Raji (cell line): ENCODE data around the gene UCK2.
A peak's percentile ranks its signal among the peaks of the same experiment; 100 is the strongest.

Experiments
- POLR2A ChIP-seq: IDR thresholded peaks from 2 replicates; pipeline ENCODE4 v1.6.1; 2011; ENCODE audit warnings: low read depth, low read length, control low read depth; ENCODE audit not compliant: insufficient read depth

The UCK2 gene

GRCh38 chr1:165827268-165828102 is at the start of gene UCK2:
UCK2 (plus strand) TSS chr1:165827614; CDS start chr1:165827834, 220 bp downstream.
- TF ChIP-seq POLR2A: peak; percentile 80

GRCh38 chr1:165787741-165788140 is 39.7 kb upstream of the UCK2 start:
- TF ChIP-seq POLR2A: no peak

DNA sequence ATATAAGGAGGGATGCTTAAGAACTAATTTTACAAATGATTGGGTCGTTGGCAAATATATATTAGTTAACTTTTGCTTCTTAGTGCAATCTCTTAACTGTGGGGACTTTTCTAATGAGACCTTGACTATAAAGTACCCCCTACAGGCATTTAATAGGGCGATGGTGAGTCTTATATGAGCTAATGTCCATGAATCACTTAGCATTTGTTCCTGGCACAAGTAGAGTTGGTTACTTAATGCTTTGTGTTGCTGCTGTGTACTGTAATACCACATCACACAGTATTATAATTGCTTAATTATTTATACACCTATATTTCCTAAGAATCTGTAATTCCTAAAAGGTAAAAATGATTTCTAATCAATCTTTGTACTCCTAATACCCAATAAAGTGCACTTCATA is 33.5 kb upstream of the UCK2 start:
- no peak for TF ChIP-seq POLR2A

DNA sequence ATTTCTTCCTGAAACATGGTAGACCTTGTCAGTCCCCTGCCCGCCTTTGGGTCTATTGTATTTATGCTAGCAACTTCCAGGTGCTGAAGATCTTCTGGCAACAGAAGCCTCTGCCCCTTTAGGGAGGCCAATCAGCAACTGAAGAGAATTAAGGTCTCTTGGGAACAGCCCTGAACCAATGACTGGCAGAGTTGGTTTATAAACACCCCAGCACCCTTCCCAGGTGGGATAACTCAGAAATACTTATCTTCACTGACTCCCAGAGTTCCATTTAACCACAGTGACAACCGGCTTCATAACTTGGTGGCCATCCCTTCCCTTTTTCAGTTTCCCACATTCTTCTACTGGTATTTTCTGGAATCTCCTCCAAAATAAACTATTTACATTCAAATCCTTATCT is 31.5 kb upstream of the UCK2 start:
- TF ChIP-seq POLR2A: no peak

DNA sequence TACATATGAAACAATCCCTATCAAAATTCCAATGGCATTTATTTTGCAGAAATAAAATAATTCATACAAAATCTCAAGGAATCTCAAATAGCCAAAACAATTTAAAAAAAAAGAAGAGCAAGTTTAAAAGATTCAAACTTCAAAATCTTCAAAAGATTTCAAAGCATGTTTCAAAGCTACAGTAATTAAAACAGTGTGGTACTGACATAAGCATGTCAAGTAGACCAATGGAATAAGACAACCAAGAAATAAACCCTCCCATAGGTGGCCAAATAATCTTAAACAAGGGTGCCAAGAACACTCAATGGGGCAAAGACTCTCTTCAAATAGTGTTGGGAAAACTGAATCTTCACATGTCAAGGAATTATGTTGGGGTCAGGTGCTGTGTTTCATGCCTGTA is 28.0 kb upstream of the UCK2 start:
- TF ChIP-seq POLR2A: no peak

DNA sequence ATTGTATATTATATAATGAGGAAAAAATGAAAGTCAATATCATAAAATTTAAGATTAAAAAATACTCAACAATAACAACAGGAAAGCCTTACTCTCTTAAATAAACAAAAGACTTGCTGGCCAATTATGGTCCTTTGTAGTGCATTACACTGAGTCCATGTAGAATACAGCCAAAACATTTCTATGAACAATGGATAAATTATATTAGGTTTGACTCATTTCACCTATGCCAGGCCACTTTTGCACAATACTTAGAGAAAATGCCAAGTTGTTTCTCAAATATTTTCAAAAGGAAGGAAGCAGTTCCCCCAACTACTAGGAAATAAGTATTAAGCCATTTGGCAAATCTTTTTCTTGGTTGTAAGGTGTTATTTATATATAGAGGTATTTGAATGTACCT is 19.8 kb upstream of the UCK2 start:
- TF ChIP-seq POLR2A: no peak

DNA sequence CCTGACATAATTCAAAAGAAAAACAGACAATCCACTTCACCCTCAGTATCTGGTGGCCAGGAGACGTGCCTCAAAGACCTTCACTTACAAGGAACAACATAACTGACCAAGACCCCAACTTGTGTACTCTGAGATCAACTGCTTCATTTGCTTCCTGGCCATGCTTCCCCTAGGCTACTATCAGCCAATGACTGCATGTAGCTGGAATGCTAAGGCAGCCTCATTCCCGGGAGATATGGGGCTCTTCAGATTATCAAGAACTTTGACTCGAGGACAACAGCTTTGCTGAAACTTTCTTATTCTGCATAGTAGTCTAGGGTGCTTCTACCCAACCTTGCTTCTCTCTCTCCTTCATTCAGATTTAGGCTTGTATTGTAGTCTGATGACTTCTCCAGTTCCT is 11.7 kb upstream of the UCK2 start:
- TF ChIP-seq POLR2A: no peak

- TF ChIP-seq POLR2A: no peak
Observed at GRCh38 chr1:165816157-165816556, 11.3 kb upstream of the UCK2 start.

DNA sequence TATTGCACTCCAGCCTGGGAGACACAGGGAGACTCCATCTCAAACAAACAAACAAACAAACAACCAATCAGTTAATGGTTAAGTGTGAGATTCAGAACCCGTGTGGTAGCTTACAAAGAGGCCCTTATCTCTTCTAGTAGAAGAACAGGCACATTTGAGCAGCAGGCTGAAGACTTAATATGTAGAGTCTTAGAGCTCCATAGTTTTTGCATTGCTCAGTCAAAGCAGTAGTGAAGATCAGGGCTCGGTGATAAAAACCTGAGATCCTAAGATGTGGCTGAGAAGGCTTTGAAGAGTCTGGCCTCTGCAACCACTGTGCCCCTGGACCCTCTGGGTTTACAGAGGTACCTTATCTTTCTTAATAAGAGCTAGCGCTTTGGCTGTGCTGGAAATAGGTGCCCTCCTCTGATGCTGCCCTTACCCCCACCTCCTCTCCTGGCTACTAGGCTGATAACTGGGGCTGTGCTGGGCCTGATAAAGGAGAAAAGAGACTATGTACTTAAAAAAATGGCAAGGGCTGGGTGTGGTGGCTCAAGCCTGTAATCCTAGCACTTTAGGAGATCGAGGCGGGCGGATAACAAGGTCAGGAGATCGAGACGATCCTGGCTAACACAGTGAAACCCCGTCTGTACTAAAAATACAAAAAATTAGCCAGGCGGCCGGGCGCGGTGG is 10.5 kb upstream of the UCK2 start:
- no peak for TF ChIP-seq POLR2A

DNA sequence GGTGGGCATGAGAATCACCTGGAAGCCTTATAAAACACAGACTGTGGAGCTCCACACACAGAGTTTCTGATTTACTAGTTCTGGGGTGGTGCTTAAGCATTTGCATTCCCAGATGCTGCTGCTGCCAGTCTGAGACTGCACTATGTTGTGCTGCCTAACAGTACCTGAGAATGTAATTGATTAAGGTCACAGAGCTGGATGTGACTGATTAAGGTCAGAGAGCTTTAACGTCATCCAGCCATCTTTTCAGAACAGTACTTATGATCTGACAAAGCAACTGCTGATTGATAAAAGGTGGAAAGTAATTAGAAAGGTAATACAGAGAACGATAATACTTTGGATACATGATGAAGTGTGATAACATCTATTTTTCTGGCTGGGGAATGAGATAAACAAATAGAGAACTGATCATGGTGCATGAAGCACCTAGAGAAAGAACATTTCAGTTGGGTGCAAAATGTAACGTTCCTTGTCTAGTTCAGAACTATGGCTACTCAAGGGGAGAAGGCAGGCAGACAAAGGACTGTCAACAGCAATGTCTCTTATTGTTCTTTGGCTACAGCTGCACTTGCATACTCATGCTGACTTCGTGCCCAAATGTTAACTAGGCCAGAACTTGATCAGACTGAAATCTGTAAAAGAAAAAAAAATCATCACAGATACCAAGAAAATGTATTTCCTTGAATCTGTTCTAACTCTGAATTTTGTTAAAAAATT is 3.7 kb upstream of the UCK2 start:
- TF ChIP-seq POLR2A: no peak

DNA sequence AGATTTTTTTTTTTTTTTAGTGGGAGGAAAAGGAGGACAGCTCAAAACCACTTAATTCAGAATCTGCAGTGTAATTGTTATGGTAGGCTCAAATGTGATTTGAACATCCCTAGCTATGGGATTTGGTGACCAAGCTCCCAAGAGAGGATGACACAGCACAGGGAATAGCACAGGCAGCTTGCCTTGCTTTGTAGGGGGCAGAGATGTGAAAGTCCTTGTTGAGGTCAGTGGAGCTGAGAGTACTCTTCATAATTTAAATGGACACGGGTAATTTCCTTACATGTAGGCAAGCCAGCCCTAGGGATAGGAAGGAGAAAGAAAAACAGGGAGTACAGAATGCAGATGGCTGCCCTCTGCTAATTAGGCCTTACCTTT is 3.2 kb upstream of the UCK2 start:
- no peak for TF ChIP-seq POLR2A

DNA sequence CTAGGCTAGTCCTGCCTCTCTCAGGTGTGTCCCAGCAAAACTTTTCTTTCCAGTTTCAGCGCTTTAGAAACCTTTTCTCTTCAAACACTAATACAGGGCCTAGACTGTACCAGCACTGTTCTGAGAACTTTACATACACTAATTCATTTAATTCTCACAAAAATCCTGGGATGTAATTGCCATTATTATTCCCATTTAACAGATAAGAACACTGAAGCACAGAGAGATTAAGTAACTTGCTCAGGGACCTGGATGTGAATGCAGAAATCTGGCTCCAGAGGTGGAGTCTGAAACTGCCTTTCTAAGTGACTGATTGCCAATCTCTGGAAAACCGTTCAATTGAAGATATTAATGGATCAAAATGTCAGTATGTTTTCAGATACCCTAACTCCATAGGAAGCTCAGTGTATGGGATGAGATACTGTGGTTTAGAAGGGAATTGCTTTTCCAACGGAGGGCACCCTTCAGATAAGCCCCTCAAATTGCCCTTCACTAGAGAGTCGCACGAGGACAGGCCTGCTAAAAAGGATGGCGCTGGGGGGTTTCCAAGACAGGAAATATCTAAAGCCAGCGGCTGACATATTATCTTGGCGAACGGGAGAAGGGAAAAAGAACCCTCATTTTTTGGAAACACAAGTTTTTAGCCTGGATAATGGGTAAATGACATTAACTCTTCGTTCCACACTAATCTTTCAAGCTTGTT is 698 bp upstream of the UCK2 start:
- no peak for TF ChIP-seq POLR2A

DNA sequence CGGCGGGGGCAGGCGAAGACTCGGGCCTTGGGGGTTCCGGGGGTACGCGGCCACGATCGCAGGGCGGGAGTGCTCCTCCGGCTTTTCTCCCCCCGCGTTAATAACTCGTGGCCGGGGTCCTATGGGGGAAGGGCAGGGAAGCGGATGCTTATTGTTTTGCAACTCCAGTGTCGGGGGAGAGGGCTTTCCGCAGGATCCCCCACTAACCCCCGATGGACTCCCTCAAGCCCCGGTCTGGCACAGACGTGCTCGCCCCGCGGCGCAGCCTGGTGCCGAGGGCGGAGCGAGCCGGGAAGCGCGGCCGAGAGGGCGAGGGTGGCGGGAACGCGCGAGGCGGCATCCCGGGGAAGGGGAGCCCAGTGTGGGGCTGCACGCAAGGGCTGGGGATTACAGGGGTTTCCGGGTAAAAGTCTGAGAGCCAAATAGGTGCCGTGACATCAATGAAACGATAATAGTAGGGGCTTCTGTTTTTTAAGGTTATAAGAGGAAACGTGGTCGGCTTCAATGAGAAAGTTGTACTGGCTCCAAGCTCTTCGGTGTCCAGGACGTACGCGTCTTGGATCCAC is 772 bp downstream of the UCK2 start:
- TF ChIP-seq POLR2A: peak; percentile 3; the same call in 1 of the 2 replicates

GRCh38 chr1:165828669-165829329 is 1.4 kb downstream of the UCK2 start:
- TF ChIP-seq POLR2A: peak; percentile 46
